Measurements from ENCODE around the gene FAM53B.
"Not testable (repeated sequence)": the region's sequence is repeated elsewhere in the genome, so short reads cannot be mapped to it uniquely, and the experiment has no call there.

Gene FAM53B

GRCh38 chr10:124597846-124598165 is 146.4 kb downstream of the FAM53B start:
- DNase-seq (ENCODE audit: low spot score) = no peak

GRCh38 chr10:124596962-124597845 is 147.0 kb downstream of the FAM53B start:
- DNase-seq (ENCODE audit: low spot score) = no peak

GRCh38 chr10:124596116-124596785 is 147.9 kb downstream of the FAM53B start:
- DNase-seq (ENCODE audit: low spot score) = no peak

- DNase-seq (ENCODE audit: low spot score) = no peak
Observed at GRCh38 chr10:124595143-124595883, 148.9 kb downstream of the FAM53B start.

GRCh38 chr10:124594240-124594639 is 149.9 kb downstream of the FAM53B start:
- no peak for DNase-seq (ENCODE audit: low spot score)

GRCh38 chr10:124593431-124593985 is 150.7 kb downstream of the FAM53B start:
- no peak for DNase-seq (ENCODE audit: low spot score)

GRCh38 chr10:124592736-124593430 is 151.3 kb downstream of the FAM53B start:
- DNase-seq (ENCODE audit: low spot score) = no peak

- no peak for DNase-seq (ENCODE audit: low spot score)
Observed at GRCh38 chr10:124592101-124592500, 152.1 kb downstream of the FAM53B start.

- no peak for DNase-seq (ENCODE audit: low spot score)
Observed at GRCh38 chr10:124591123-124591495, 153.1 kb downstream of the FAM53B start.

- peak; percentile 47 for DNase-seq (ENCODE audit: low spot score)
Observed at GRCh38 chr10:124590216-124591122, 153.7 kb downstream of the FAM53B start.

GRCh38 chr10:124589491-124590041 is 154.6 kb downstream of the FAM53B start:
- DNase-seq (ENCODE audit: low spot score) = peak; percentile 88

GRCh38 chr10:124588736-124589490 is 155.3 kb downstream of the FAM53B start:
- peak; percentile 80 for DNase-seq (ENCODE audit: low spot score)

GRCh38 chr10:124588341-124588735 is 155.8 kb downstream of the FAM53B start:
- DNase-seq (ENCODE audit: low spot score) = not testable (repeated sequence)

GRCh38 chr10:124587811-124588211 is 156.4 kb downstream of the FAM53B start:
- DNase-seq (ENCODE audit: low spot score) = no peak

- DNase-seq (ENCODE audit: low spot score) = no peak
Observed at GRCh38 chr10:124586142-124586541, 158.0 kb downstream of the FAM53B start.

- DNase-seq (ENCODE audit: low spot score) = no peak
Observed at GRCh38 chr10:124579011-124579399, 165.2 kb downstream of the FAM53B start.

- DNase-seq (ENCODE audit: low spot score) = no peak
Observed at GRCh38 chr10:124578231-124579010, 165.8 kb downstream of the FAM53B start.

- no peak for DNase-seq (ENCODE audit: low spot score)
Observed at GRCh38 chr10:124577651-124578050, 166.5 kb downstream of the FAM53B start.
